Vagina (tissue), 2 donors: ENCODE results near the gene MTNR1B.

Experiments
- POLR2A ChIP-seq, 2 donors: fragments of 450-650 bp; IDR thresholded peaks; one replicate each; pipeline ENCODE4 v1.6.1; 2017; ENCODE audit warnings: antibody characterized with exemption in 2 of 2, mild to moderate bottlenecking in 2 of 2, moderate library complexity in 2 of 2
- TF ChIP-seq, protein P1 (sequence below), 3 experiments: fragments of 450-650 bp in 2 of 3; fragments of 200-600 bp in 1 of 3; sonication (generic) in 1 of 3; IDR thresholded peaks; one replicate each; pipeline ENCODE4 v1.5.1; 2017 to 2019; ENCODE audit warnings: antibody characterized with exemption in 3 of 3, mild to moderate bottlenecking in 2 of 3, moderate library complexity in 2 of 3

DNA sequence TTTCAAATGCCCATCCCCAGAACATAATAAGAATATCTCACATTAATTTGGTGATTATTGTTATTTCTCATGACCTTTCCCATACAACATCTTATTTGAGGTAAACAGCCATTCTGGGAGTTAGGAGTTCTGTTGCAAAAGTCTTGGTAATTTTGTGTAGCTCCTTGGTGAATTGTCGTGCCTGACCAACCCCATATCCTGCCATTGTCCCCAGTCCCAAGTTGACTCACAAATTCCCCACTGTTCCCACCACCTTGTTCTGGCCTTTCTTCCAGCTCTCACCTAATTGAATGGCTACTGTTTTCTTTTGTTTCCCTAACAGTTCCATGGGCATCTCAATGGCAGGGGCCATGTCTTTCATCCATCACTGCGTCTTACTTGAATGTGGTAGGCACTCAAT, 8.0 kb downstream of the MTNR1B start:
- TF ChIP-seq, protein P1, sequence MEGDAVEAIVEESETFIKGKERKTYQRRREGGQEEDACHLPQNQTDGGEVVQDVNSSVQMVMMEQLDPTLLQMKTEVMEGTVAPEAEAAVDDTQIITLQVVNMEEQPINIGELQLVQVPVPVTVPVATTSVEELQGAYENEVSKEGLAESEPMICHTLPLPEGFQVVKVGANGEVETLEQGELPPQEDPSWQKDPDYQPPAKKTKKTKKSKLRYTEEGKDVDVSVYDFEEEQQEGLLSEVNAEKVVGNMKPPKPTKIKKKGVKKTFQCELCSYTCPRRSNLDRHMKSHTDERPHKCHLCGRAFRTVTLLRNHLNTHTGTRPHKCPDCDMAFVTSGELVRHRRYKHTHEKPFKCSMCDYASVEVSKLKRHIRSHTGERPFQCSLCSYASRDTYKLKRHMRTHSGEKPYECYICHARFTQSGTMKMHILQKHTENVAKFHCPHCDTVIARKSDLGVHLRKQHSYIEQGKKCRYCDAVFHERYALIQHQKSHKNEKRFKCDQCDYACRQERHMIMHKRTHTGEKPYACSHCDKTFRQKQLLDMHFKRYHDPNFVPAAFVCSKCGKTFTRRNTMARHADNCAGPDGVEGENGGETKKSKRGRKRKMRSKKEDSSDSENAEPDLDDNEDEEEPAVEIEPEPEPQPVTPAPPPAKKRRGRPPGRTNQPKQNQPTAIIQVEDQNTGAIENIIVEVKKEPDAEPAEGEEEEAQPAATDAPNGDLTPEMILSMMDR (IDR thresholded peaks at IDR 0.05), result no peak
- no peak for TF ChIP-seq POLR2A (IDR thresholded peaks at IDR 0.05)
